Fibroblast of villous mesenchyme (primary cell): ENCODE results near the gene AMACR. TPM values are rescaled to one million over a fixed set of nuclear protein-coding genes. Genes with fewer than 3 reads are reported as not detected.

Experiments
- DNase-seq: peaks from one replicate; pipeline ENCODE4 v3.0.0-alpha.2; 2010; ENCODE audit warnings: low read depth
- H3K4me3 ChIP-seq: 2 replicates; pipeline ENCODE4 v1.5.1; 2011; ENCODE audit warnings: low read depth, mild to moderate bottlenecking, low read length
- CTCF ChIP-seq: IDR thresholded peaks from 2 replicates; pipeline ENCODE4 v1.5.1; 2012; ENCODE audit warnings: low read depth, mild to moderate bottlenecking, low read length; ENCODE audit not compliant: insufficient read depth
- total RNA-seq: library from RNA; depleted of rRNA; stranded (reverse); fragments of >200 nt; gene quantifications from 2 replicates; pipeline ENCODE4 v1.2.3, GENCODE V29; 2012

AMACR gene
- total RNA-seq, 1 donor = 17.7 TPM

- no peak for DNase-seq
- TF ChIP-seq CTCF = no peak
- H3K4me3 ChIP-seq = no peak overlapping the region
Measured at GRCh38 chr5:34030048-34030447, 22.2 kb upstream of the AMACR start.

- no peak for TF ChIP-seq CTCF
- no peak for DNase-seq
- H3K4me3 ChIP-seq = no peak overlapping the region
Measured at GRCh38 chr5:34028349-34028748, 20.5 kb upstream of the AMACR start.

GRCh38 chr5:34026089-34026761 is 18.4 kb upstream of the AMACR start:
- no peak for TF ChIP-seq CTCF
- DNase-seq = no peak
- no peak overlapping the region for H3K4me3 ChIP-seq

GRCh38 chr5:34022121-34022705 is 14.4 kb upstream of the AMACR start:
- no peak for TF ChIP-seq CTCF
- H3K4me3 ChIP-seq = no peak overlapping the region
- no peak for DNase-seq

GRCh38 chr5:34021334-34021733 is 13.5 kb upstream of the AMACR start:
- TF ChIP-seq CTCF = no peak
- no peak overlapping the region for H3K4me3 ChIP-seq
- no peak for DNase-seq

- H3K4me3 ChIP-seq = no peak overlapping the region
- no peak for DNase-seq
- TF ChIP-seq CTCF = no peak
Measured at GRCh38 chr5:34020726-34021125, 12.9 kb upstream of the AMACR start.

- H3K4me3 ChIP-seq = no peak overlapping the region
- no peak for TF ChIP-seq CTCF
- DNase-seq = no peak
Measured at GRCh38 chr5:34017254-34017653, 9.4 kb upstream of the AMACR start.
